NOMO-1 (cell line): ENCODE measurements around the gene LPP.

Experiments used
- DNase-seq, 2 experiments: peaks; one replicate each; lab custom pipeline; 2025; ENCODE audit not compliant: unreplicated experiment in 2 of 2; lab: John Stamatoyannopoulos, UW

LPP gene

DNA sequence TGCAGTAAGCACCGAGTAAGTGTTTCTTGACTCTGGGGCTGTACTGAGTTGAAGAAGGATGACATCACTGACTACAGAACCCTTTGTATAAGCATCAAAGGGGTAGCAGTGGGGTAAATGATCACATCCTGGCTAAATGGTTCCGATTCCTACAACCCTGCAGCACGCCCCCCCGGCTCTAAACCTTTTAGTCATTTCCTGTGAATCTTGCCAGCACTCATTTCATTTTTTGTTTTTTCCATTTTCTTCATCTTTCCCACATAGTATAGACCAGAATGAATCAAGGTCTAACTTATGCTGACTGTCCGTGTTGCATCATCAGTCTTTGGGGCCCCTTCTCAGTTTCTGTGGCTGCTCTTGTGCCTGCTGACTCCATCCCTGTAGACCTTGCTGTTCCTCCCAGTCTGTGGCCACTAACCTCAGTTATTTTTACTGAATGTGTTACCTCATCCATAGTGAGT is 634.7 kb downstream of the LPP start:
- DNase-seq, result peak; percentile 94 to 98

- no peak for DNase-seq
Measured at GRCh38 chr3:188789251-188789650, 635.3 kb downstream of the LPP start.

GRCh38 chr3:188791311-188791710 is 637.4 kb downstream of the LPP start:
- no peak for DNase-seq

GRCh38 chr3:188792793-188793192 is 638.8 kb downstream of the LPP start:
- DNase-seq, result no peak

- DNase-seq, result peak; percentile 88 to 100
Measured at GRCh38 chr3:188796122-188796631, 642.2 kb downstream of the LPP start.

GRCh38 chr3:188797045-188797444 is 643.1 kb downstream of the LPP start:
- DNase-seq, result no peak

DNA sequence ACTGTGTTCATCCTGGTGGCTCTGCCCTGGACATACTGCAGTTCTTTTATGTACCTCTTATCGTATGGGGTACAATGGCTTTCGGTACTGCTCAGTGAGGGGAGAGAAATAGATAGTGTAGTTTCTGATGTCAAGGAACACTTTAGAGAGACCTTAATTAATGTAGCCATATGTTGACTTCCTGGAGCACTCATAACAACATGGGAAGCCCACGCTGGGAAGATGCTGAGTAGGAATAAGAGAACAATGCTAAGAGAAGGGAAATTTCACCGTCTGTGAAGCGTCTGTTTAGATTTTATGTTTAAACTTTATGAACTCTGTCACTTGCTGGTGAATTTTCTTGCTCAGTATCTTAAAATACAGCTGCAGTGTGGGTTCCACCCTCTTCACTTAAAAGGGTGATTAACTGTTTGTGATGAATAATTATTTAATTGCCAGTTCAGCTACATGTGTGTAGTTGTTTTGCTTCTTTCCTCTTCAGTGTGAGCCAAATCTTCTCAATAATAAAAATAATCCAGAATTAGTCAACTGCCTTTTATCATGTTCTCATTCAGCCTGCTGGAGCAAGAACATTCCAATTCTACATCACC is 644.7 kb downstream of the LPP start:
- DNase-seq, result no peak

DNA sequence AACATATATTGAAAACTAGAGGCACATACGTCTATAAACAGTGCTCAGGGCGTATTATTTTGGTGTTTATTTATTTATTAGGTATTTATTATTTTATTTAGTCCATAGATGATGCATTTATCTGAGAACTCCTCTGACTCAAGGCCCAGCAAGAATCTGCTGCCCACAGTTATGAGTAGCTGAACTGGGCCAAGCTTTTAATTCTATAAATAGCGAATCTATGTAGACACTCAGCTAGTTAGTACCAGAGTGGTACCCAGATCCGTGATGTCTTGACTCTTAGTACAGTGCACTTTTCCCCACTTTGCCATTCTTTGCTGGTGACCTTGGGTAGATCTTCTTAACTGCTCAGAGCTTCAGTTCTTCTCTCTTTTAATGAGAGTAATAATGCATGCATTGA is 647.4 kb downstream of the LPP start:
- no peak for DNase-seq

DNA sequence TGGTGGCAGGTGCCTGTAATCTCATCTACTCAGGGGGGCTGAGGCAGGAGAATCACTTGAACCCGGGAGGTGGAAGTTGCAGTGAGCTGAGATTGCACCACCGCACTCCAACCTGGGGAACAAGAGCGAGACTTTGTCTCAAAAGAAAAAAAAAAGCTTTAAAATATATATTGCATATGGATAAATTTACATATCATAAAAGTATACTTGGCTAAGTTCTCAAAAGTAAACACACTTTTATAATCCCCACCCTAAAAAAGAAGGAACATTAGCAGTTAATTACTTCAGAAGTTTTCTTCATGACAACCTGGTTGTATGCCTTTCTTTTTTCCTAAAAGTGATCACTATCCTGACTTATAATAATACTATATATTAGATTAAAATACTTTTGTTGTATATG is 648.7 kb downstream of the LPP start:
- no peak for DNase-seq

DNA sequence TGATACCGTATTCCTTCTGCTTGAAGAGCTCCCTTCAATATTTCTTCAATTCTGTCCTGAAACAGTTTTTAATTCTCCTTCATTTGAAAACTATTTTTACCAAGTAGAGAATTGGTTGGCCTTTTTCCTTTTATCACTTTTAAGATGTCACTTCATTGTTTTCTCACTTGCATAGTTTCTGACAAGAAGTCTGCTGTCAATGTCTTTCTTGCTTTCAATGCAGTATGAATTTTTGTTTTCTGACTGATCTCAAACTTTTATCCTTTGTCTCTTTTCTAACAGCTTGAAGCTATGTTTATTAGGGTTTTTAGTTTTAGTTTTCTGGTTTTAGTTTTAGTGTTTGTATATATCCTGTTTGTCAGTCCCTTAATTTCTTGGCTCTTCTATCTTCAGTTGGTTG is 653.0 kb downstream of the LPP start:
- DNase-seq, result peak in 1 of 2 experiments; percentile 42

GRCh38 chr3:188812198-188812597 is 658.2 kb downstream of the LPP start:
- no peak for DNase-seq

- no peak for DNase-seq
Measured at GRCh38 chr3:188814581-188814980, 660.6 kb downstream of the LPP start.

- no peak for DNase-seq
Measured at GRCh38 chr3:188817103-188817934, 663.4 kb downstream of the LPP start.

DNA sequence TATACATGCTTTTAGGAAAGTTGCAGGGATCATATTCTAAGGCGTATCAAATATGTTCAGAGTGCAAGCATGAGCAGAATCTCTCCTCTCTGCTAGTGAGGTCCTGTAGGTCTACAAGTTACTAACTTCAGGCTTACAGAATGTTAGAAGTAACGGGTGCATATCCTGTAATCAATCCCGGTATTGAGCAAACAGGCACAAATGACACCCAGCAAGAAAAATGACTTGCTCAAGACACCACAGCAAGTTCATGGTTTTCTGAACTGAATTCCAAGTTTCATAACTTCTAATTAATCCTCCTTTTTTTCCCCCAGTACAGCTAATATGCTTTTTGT is 663.9 kb downstream of the LPP start:
- peak; percentile 8 to 77 for DNase-seq

- no peak for DNase-seq
Measured at GRCh38 chr3:188818282-188818681, 664.3 kb downstream of the LPP start.

- peak; percentile 60 to 96 for DNase-seq
Measured at GRCh38 chr3:188819939-188820338, 666.0 kb downstream of the LPP start.

GRCh38 chr3:188822004-188822403 is 668.0 kb downstream of the LPP start:
- peak; percentile 89 to 99 for DNase-seq

DNA sequence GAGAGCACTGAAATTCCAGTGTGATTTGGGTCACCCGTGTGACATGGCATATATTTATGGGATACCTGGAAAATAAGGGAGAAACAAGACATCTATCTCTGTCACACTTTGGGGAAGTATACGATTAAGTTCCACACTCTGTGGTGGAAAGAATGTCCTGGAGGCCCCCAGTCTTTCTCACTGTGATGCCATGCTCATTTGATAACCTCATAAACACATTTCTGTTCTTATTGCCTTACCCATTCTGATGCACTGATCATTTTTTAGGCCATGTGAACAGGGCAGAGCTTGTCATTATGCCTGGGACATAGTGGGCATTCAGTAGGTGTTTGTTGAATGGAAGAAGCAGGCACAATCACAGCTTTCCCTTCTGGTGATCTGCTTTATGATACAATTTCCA is 668.5 kb downstream of the LPP start:
- peak in 1 of 2 experiments; percentile 70 for DNase-seq

DNA sequence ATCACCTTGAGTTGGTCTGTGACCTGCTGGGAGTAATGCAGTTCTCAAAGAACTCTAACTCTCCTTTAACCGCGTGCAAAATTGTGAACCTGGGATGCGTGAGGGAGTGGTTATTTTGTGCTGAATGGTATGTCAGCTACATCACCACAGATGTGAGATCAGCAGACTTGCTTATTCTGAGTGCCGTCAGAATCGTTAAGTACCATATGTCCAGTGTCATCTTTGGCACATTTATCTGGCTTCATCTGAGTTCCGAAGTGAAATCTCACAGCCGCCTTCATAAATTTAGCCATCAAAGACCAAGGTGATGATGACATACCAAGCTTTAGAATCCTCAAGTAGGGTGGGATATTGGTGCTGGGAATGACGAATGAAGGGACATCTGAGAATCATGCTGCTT is 670.6 kb downstream of the LPP start:
- DNase-seq, result no peak

- DNase-seq, result no peak
Measured at GRCh38 chr3:188825901-188826300, 671.9 kb downstream of the LPP start.

DNA sequence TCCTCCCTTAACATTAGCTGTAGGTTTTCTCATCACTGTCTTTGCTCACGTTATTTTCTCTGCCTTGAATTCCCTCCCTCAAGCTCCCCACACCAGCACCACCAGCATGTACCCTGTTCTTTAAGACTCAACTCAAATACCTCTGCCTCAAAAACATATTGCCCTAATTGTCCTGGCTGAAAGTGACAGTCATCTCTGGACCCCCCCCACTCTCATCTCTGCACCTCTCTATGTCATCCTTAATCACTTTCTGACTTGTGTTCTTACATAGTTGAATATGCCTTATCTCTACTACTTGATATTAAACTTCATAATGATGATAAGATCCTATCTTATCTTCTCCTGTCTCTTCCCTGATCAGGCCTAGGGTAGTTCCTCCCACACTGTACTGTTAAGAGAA is 672.6 kb downstream of the LPP start:
- DNase-seq, result no peak

GRCh38 chr3:188827103-188827502 is 673.1 kb downstream of the LPP start:
- no peak for DNase-seq
